Chondrocyte (in vitro differentiated cells): ENCODE measurements around the gene ACVR1. TPM values are rescaled to one million over a fixed set of nuclear protein-coding genes. Genes with fewer than 3 reads are reported as not detected.

ENCODE experiments used
- DNase-seq: peaks from one replicate; pipeline ENCODE4 v3.0.0; 2021; ENCODE audit warnings: mixed read lengths, low spot score
- H3K27ac Mint-ChIP-seq: one replicate; pipeline ENCODE4 v1.8.0; 2021; ENCODE audit warnings: mild to moderate bottlenecking, moderate library complexity, mixed read lengths; ENCODE audit not compliant: unreplicated experiment
- H3K27me3 Mint-ChIP-seq: 2 replicates; pipeline ENCODE4 v1.8.0; 2021; ENCODE audit warnings: low read depth, mixed read lengths
- H3K36me3 Mint-ChIP-seq: 2 replicates; pipeline ENCODE4 v1.8.0; 2021; ENCODE audit warnings: low read depth, mixed read lengths
- H3K4me1 Mint-ChIP-seq: 2 replicates; pipeline ENCODE4 v1.8.0; 2021; ENCODE audit warnings: low read depth, mild to moderate bottlenecking, mixed read lengths
- H3K4me3 Mint-ChIP-seq: one replicate; pipeline ENCODE4 v1.8.0; 2021; ENCODE audit warnings: mild to moderate bottlenecking, moderate library complexity, mixed read lengths; ENCODE audit not compliant: unreplicated experiment
- H3K9me3 Mint-ChIP-seq: 2 replicates; pipeline ENCODE4 v1.8.0; 2021; ENCODE audit warnings: low read depth, mixed read lengths
- CTCF ChIP-seq: fragments of 200-600 bp; sonication (generic); IDR thresholded peaks from 2 replicates; pipeline ENCODE4 v1.5.0; 2021; ENCODE audit warnings: antibody characterized with exemption, mild to moderate bottlenecking, moderate library complexity
- total RNA-seq: library from RNA; stranded (reverse); gene quantifications from 3 replicates; pipeline ENCODE4 v1.2.1, GENCODE V29; 2021

ACVR1 gene
- total RNA-seq, 1 donor from 2014 or later: 81.7 TPM

DNA sequence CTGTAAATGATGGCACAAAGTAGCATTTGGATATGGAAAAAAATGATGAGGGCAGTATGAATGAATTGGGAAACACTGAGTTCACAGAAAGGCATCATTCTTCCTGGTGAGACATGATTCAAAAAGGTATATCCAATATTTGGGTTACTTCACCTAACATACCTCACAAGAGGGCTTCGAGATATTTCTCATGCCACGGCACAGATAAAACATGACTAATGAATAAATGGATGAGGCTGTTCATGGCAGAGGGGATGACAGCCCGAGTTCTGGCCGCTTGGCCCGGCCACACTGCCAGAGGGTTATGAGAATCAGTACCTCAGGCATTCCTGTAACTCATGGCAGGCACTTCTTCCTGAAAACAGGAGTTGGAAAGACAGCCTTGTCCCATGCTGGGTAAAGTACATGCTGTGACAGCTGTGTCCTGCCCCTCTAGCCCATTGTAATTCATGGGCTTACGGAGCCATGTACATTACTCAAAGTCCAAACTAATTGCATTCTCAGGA is 131.5 kb downstream of the ACVR1 start:
- no peaks in the 10 kb centered on the region for H3K9me3 Mint-ChIP-seq
- peaks cover 14% of the 10 kb centered on the region for H3K36me3 Mint-ChIP-seq
- peaks cover 43% of the 10 kb centered on the region for H3K4me1 Mint-ChIP-seq
- no peak for TF ChIP-seq CTCF
- no peak overlapping the region for H3K4me3 Mint-ChIP-seq
- DNase-seq: no peak
- H3K27ac Mint-ChIP-seq: no peak overlapping the region
- no peaks in the 10 kb centered on the region for H3K27me3 Mint-ChIP-seq

GRCh38 chr2:157743051-157743450 is 133.1 kb downstream of the ACVR1 start:
- H3K27ac Mint-ChIP-seq: no peak overlapping the region
- H3K27me3 Mint-ChIP-seq: no peaks in the 10 kb centered on the region
- H3K4me1 Mint-ChIP-seq: peaks cover 27% of the 10 kb centered on the region
- TF ChIP-seq CTCF: no peak
- peaks cover 19% of the 10 kb centered on the region for H3K36me3 Mint-ChIP-seq
- H3K9me3 Mint-ChIP-seq: no peaks in the 10 kb centered on the region
- DNase-seq: no peak
- H3K4me3 Mint-ChIP-seq: no peak overlapping the region

- H3K27ac Mint-ChIP-seq: no peak overlapping the region
Observed at GRCh38 chr2:157741819-157742484, 134.2 kb downstream of the ACVR1 start.

DNA sequence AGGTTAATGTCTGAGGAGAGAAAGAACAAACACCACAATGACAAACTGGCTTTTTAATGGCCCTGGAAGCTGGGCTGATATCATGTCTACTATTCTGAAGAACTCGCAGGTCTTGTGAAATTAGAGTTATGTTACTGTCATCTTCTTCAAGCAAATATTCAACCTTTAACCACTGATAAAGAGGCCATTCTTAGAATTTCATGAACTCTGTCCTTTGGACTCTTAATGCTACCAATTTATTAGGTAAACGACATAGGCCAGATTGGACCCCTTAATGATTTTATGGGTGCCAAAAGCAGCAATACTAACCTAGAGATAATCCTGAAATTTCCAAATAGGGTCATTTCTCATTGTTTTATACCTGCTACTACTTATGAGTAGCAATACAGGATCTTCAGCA is 138.5 kb downstream of the ACVR1 start:
- H3K9me3 Mint-ChIP-seq: no peaks in the 10 kb centered on the region
- H3K27me3 Mint-ChIP-seq: no peaks in the 10 kb centered on the region
- no peak overlapping the region for H3K27ac Mint-ChIP-seq
- no peak overlapping the region for H3K4me3 Mint-ChIP-seq
- no peak for TF ChIP-seq CTCF
- H3K4me1 Mint-ChIP-seq: peaks cover 6% of the 10 kb centered on the region
- peaks cover 51% of the 10 kb centered on the region for H3K36me3 Mint-ChIP-seq
- no peak for DNase-seq

More at GRCh38 chr2:157741819-157742484, 134.2 kb downstream of the ACVR1 start:
- no peaks in the 10 kb centered on the region for H3K27me3 Mint-ChIP-seq
- DNase-seq: no peak
- no peak for TF ChIP-seq CTCF
- peaks cover 18% of the 10 kb centered on the region for H3K4me1 Mint-ChIP-seq
- H3K36me3 Mint-ChIP-seq: peaks cover 28% of the 10 kb centered on the region
- H3K9me3 Mint-ChIP-seq: no peaks in the 10 kb centered on the region
- H3K4me3 Mint-ChIP-seq: no peak overlapping the region

- no peak for DNase-seq
- Mint-ChIP-seq H3K9me3 (peaks cover 2% of the 10 kb centered on the region), H3K4me1 (peaks cover 6% of the 10 kb centered on the region), H3K27ac (no peak overlapping the region), H3K4me3 (no peak overlapping the region), H3K27me3 (no peaks in the 10 kb centered on the region), H3K36me3 (peaks cover 54% of the 10 kb centered on the region)
- no peak for TF ChIP-seq CTCF
Observed at GRCh38 chr2:157735532-157735931, 140.6 kb downstream of the ACVR1 start.
